RKO (cell line): ENCODE measurements around the gene KIF5C.
"Not testable (repeated sequence)": the region's sequence is repeated elsewhere in the genome, so short reads cannot be mapped to it uniquely, and the experiment has no call there.

Experiments used
- DNase-seq: peaks from one replicate; pipeline ENCODE4 v3.0.0-alpha.2; 2016; ENCODE audit warnings: low spot score

The KIF5C gene

GRCh38 chr2:148874868-148875341, at the start of gene KIF5C:
Gene KIF5C, plus strand, starts transcription at chr2:148875227. Its CDS starts 391 bp downstream, at chr2:148875618.
- no peak for DNase-seq

- no peak for DNase-seq
Observed at GRCh38 chr2:148826791-148827190, 48.2 kb upstream of the KIF5C start.

DNA sequence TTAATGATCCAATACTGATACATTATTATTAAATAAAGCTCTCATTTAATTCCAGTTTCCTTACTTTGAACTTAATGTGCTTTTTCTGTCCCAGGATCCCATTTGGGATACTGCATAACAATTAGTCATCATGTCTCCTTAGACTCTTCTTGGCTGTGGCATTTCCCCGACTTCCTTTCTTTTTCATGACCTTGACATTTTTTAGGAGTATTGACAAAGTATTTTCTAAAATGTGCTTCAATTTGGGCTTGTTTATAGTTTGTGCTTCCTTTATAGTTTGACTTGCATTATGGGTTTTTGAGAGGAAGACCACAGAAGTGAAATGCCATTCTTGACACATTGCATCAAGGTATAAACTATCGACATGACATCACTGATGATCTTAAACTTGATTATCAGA, 46.1 kb upstream of the KIF5C start:
- DNase-seq, result no peak

DNA sequence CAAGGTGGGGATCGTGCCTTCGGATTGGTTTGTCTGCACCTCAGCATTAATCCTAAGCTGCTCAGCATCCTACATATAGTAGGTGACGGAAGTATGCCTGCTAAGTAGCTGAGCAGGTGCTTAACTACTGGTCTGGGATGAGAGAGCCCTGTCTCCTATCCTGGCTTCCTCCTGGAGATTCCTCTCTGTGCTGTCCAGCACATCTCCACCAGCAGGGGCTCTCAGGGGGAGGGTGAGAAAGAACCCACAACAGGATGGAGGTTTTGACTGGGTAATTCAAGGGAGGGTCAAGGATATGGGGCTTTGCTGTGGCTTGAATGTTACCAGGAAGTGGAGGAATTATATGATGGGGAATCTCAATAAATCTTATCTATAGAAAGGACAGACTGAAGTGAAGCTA, 45.4 kb upstream of the KIF5C start:
- DNase-seq, result no peak

GRCh38 chr2:148832637-148833036, 42.4 kb upstream of the KIF5C start:
- DNase-seq, result no peak

- no peak for DNase-seq
Observed at GRCh38 chr2:148842050-148842449, 33.0 kb upstream of the KIF5C start.

DNA sequence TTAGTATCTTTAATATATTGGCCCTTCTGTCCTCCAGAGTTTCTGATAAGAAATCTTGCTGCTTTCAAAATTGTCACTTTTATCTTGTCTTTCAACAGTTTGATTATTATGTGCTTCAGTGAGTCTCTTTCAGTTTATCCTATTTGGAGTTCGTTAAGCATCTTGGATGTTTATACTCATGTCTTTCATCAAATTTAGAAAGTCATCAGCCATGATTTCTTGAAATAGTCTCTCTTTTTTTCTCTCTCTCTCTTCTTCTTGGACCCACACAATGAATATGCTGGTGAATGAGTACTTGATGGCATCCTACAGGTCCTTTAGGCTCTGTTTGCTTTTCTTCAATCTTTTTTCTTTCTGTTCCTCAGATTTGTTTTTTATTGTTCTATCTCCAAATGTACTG, 26.9 kb upstream of the KIF5C start:
- DNase-seq, result no peak

DNA sequence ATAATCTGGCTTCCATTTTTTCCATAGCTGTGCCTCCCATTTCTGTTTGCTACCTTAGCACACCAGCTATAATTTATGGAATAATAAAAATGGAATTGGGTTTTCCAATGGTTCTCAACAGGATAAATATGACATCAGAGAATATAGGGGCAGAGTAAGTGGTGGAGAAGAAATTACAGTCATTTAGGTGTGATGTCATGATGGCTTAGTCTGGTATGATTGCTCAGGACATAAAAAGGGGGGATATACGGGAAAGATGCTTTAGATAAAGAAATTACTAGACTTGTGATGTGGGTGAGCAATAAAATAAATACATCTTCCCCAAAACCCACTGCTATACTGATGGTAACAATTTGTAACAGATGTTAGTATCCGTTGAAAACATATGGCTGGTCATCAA, 21.6 kb upstream of the KIF5C start:
- DNase-seq, result no peak

DNA sequence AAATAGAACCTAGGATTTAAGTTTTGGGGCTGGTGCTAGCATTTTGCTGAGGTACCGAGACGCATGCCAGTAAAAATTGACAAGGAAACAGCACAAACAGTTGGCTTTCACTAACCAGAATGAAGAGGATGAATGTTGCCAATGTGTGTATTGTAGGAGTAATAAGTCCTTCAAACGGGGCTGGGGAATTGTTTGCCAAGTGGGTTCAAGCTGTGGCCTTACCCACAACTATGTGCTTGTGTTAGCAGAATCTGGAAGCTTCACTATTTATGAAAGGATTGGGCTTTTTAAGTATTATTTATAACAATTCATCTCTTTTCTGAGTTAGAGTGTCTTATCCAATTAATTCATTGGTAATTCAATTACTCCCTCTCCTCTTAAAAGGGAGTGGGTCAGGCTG, 15.0 kb upstream of the KIF5C start:
- no peak for DNase-seq

- no peak for DNase-seq
Observed at GRCh38 chr2:148861367-148861766, 13.7 kb upstream of the KIF5C start.

DNA sequence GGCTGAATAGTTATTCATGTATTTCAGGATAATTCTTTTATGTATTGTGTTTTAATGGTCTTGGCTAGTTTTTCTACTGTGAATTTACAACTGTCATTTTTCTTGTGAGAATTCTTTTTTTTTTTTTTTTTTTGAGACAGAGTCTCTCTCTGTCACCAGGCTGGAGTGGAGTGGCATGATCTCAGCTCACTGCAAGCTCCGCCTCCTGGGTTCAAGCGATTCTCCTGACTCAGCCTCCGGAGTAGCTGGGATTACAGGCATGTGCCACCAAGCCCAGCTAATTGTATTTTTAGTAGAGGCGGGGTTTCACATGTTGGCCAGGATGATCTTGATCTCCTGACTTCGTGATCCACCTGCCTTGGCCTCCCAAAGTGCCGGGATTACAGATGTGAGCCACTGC, 12.5 kb upstream of the KIF5C start:
- DNase-seq, result not testable (repeated sequence)

DNA sequence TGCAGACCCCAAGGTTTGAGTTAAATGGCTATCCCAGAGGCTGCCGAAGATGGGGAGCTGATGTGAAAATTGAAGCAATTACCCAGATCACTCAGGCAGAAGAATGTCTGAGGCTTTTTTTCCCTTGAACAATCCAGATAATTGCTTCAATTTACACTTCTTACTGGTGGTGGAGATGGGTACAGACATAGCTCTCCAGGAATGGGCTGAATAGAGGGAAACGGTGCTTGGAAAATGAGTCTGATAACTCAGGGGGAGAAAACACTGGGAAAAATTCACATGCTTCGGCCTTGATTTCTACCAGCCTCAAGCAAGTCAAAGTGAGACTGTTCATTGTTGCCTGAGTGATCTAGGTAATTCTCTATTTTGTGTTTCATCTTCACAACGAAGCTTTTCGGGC, 9.5 kb upstream of the KIF5C start:
- DNase-seq, result no peak

DNA sequence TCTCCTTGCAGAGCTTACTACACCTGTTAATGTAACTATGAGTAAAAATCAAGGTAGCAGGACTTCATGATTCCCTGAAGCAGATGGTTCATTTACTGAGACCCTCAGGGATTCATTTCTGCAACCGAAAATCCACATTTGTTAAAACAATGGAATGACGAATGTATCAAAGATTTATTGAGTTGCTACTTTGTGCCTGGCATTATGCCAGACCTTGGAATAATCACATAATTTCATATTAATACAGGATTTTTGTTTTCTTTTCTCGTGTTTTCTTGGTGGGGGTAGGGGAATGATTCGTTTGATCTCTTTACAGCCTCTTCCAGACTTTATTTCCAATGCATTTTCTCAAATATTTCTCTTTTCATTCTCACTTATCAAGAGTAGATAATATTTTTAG, 8.9 kb upstream of the KIF5C start:
- no peak for DNase-seq

DNA sequence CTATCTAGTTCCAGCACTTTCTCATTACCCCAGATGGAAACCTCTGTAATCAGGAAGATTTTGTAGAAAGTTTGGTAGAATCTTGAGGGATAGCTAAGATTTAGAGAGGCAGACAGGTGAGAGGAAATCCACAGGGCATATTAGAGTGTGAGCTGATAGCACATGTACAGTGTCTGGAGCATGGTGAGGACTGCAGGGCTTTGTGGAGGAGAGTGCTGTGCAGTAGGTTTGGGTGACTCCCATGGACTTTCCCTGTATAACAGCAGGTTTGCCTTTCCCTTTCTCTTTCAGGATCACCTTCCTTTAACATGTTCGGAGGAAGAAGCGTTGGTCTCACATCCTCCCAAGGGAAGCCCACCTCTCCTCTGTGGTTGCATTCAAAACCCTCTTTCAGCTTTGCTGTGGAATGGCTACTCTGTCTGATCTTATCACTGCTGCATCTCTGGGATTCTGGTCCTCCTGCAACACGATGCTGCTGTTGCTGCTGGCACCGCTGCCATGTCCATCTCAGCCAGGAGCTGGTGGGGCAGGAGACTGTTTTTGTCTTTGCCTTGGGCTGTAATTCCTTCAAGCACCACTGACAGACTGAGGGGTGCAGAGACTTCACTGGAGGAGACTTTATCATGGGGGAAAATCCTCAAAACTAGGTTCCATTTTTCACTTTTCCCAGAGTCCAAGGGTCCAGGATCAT, 7.8 kb upstream of the KIF5C start:
- DNase-seq, result no peak

DNA sequence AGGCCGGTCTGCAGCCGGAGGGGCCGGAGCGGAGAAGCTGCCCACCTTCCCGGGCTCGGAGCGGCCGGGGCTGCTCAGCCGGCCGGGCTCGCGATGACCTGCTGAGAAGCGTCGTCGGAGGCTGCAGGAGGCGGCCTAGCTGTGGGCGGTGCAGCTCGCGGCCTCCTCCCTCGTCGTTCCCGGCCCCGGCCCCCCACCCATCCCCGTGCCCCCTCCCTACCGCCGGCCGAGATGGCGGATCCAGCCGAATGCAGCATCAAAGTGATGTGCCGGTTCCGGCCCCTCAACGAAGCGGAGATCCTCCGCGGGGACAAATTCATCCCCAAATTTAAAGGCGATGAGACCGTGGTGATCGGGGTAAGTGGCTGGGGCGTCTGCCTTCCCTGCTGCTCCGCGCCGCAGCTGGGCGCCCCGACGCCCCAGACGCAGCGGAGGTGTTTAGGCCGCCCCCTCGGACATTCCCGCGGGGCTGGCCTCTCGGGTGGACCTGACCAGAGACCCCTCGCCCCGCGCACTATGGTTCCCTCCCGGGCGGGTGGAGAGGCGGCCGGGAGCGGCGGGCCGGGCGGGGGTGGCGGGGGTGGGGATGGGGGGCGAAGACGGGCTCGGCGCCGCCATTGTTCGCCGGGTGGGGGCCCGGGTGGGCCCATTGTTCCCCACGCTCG, 492 bp downstream of the KIF5C start:
- no peak for DNase-seq

DNA sequence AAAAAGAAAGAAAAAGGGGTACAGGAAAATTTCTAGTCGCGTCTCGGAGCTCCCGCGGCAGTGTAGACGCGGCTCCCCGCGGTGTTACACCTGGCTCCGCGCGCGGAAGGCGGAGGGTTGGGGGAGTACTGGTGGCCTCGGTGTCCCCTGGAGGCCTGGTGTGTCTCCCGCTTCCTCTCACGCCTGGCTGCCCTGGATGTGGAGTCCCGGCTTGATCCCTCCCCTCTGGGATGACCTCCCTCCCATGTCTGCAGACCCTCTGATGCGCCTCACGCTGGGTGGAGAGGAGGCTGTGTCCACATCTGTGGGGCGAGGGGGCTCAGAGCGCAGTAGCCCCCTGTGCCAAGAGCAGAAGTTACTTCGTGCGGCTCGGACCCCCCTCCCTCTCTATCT, 1.2 kb downstream of the KIF5C start:
- no peak for DNase-seq

DNA sequence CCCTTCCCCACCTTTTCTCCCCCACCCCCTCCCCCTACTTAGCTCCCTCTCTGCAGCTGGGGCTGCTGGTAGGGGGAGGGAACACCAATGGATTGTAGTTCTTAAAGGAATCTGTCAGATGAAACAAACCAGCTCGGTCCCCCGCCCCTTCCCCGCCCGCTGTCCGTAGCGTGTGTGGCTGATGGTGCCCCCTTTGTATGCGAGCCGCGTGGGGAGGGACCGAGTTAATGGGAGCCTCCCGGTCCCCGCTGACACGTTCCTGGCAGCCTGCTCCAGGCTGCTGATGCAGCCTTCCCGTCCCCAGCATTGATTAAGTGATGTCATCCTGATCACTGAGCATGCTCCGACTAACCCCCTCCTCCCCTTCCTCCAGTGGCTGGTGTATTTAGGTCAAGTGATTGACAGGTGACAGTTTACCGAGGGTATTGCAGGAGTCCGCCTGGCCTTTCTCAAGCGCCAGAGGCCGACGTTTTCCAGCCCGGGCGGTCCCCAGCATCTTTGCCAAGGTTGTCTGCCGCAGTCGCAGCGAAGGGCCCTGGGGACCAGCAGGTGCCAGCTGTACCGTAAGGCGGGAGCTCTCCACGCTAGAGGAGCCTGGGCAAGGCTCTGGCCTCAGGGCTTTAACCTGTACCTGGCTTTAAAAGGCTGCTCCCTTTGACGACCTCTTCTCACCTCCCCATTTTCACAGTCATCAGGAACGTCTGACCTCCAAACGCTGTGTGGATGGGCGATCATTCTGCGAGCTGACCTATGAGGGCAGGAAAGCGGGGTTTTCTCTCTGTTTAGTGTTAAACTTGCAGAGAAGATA, 1.8 kb downstream of the KIF5C start:
- DNase-seq, result no peak

DNA sequence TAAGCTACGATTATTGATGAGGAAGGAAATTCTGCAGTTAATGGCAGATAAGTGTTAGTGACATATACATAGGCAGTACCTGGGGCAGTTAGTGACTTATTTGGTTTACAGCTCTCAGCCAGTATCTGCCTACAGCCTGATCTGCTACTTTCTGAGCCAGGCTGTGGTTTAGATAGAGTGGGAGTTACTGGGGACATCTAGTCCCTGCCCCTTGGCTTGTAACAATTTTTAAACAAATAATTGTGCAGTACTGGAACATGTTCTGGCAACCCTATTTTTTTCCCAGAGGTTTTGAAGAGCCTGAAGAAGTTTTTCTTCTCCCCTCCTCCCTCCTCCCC, 2.3 kb downstream of the KIF5C start:
- no peak for DNase-seq

- DNase-seq, result no peak
Observed at GRCh38 chr2:148880636-148881035, 5.6 kb downstream of the KIF5C start.

GRCh38 chr2:148882051-148882450, 7.0 kb downstream of the KIF5C start:
- DNase-seq, result no peak

DNA sequence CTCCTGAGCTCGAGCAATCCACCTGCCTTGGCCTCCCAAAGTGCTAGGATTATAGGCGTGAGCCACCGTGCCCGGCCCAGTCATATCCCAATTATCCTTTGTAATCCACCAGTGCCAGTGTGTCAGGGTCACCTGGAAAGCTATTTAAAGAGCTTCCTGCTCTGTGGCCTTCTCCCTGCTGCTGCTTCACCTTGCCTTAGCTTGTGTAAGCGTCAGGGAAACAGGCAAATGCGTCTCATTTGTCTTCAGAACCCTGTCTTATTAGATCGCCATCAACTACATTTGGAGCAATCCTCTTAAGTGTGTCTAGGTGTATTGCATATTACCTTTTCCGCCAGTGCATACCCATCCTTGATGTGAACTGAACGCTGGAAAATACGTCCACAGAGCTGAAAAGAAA, 10.2 kb downstream of the KIF5C start:
- no peak for DNase-seq

DNA sequence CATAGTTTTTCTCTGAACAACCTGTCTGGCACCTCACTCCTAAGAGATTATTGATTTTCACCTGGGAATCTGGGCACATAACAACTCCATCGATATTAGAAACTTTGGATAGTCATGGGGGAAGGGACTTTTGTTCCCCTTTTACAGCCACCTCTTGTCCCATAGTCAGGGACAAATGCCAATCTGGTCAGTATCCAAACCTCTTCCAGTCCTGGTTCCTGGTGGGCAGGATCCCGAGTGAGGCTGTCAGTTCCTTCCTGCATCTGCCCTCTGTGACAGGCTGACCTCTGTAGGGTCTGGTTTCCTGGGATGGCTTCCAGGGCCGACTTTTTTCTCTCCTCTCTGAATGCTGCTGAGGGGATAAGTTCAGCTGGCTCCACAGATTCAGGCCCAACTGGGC, 11.0 kb downstream of the KIF5C start:
- no peak for DNase-seq

DNA sequence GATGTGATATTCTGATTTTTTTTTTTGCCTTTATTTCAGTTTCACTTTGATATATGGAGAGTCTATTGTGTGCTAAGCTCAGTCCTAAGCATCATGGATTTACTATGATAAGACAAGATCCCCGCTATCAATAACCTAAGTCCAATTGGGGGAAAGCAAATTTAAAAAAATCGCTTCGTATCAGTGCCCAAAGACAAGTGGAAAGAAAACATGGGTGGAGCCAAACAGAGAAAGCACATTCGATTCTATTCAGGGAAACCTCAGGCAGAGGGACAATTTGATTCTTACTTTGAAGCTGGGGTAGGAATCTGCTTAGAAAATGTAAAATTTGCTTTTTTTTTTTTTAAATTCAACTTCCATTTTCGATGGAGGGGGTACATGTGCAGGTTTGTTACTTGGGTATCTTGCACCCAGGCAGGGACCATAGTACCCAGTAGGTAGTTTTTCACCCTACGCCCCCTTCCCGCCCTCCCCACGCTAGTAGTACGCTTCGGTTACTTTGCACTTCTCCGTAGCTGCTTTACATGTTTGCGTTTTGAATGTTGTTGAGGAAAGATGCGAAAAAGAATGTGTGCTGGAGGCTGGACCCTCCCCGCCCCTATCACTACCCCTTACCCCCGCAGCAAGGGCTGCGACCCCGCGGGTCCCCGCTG, 12.4 kb downstream of the KIF5C start:
- DNase-seq, result no peak
